ENCODE measurements around the gene MTMR11.
A peak's percentile ranks its signal among the peaks of the same experiment; 100 is the strongest.
"Not testable (repeated sequence)": the region's sequence is repeated elsewhere in the genome, so short reads cannot be mapped to it uniquely, and the experiment has no call there.

Gene MTMR11

GRCh38 chr1:149914545-149914944 lies 22.1 kb downstream of the MTMR11 start:
- DNase-seq (no peak), ATAC-seq (replicated peaks) (no peak)
- Mint-ChIP-seq H3K36me3 (ENCODE audit: insufficient read depth) (no peaks in the 10 kb centered on the region), H3K9me3 (no peaks in the 10 kb centered on the region), H3K4me3 (no peak overlapping the region), H3K27me3 (peaks cover 0 to 19% of the 10 kb centered on the region in 2 donors), H3K4me1 (ENCODE audit: low read depth in 2 of 2) (peaks cover 17 to 20% of the 10 kb centered on the region in 2 donors), H3K27ac (no peak overlapping the region)

- H3K4me3 Mint-ChIP-seq, result no peak overlapping the region
- no peaks in the 10 kb centered on the region for H3K27me3 Mint-ChIP-seq
- H3K27ac Mint-ChIP-seq, result peak overlapping the region in 1 of 2 donors; percentile 35
- no peaks in the 10 kb centered on the region for H3K9me3 Mint-ChIP-seq
- peaks cover 5% of the 10 kb centered on the region for H3K36me3 Mint-ChIP-seq (ENCODE audit: insufficient read depth)
- DNase-seq, result no peak
- peaks cover 0 to 11% of the 10 kb centered on the region in 2 donors for H3K4me1 Mint-ChIP-seq (ENCODE audit: low read depth in 2 of 2)
- ATAC-seq (replicated peaks), result no peak
These were observed 30.1 kb downstream of the MTMR11 start for GRCh38 chr1:149906570-149907075.

GRCh38 chr1:149903836-149904491 lies 32.7 kb downstream of the MTMR11 start:
- Mint-ChIP-seq H3K36me3 (ENCODE audit: insufficient read depth) (peaks cover 18% of the 10 kb centered on the region), H3K27me3 (no peaks in the 10 kb centered on the region), H3K4me3 (no peak overlapping the region), H3K4me1 (ENCODE audit: low read depth in 2 of 2) (peaks cover 19 to 22% of the 10 kb centered on the region in 2 donors), H3K9me3 (peaks cover 0 to 4% of the 10 kb centered on the region in 2 donors), H3K27ac (no peak overlapping the region)
- no peak for DNase-seq
- ATAC-seq (replicated peaks), result no peak

GRCh38 chr1:149899460-149900284 lies 37.0 kb downstream of the MTMR11 start, which contains the start of gene BOLA1:
TSS of gene BOLA1 (plus strand) at chr1:149899568. CDS start at chr1:149900060, 492 bp downstream.
- H3K36me3 Mint-ChIP-seq (ENCODE audit: insufficient read depth), result peaks cover 15% of the 10 kb centered on the region
- peaks cover 0 to 2% of the 10 kb centered on the region in 2 donors for H3K27me3 Mint-ChIP-seq
- peak within 1 kb of the TSS; percentile 86 to 89 for H3K4me3 Mint-ChIP-seq
- ATAC-seq (replicated peaks) (peak; percentile 96), DNase-seq (peak; percentile 67 to 74 (median 73))
- H3K4me1 Mint-ChIP-seq (ENCODE audit: low read depth in 2 of 2), result peaks cover 21% of the 10 kb centered on the region in 2 donors
- peak within 1 kb of the TSS; percentile 82 to 86 for H3K27ac Mint-ChIP-seq
- H3K9me3 Mint-ChIP-seq, result peaks cover 0 to 5% of the 10 kb centered on the region in 2 donors

- ATAC-seq (replicated peaks) (no peak), DNase-seq (no peak)
- Mint-ChIP-seq H3K27me3 (peaks cover 0 to 11% of the 10 kb centered on the region in 2 donors), H3K9me3 (peaks cover 0 to 5% of the 10 kb centered on the region in 2 donors), H3K36me3 (ENCODE audit: insufficient read depth) (peaks cover 14% of the 10 kb centered on the region), H3K27ac (no peak overlapping the region), H3K4me3 (no peak overlapping the region), H3K4me1 (ENCODE audit: low read depth in 2 of 2) (peaks cover 17 to 21% of the 10 kb centered on the region in 2 donors)
These were observed 40.1 kb downstream of the MTMR11 start for GRCh38 chr1:149896575-149896974.

GRCh38 chr1:149888999-149889289 lies 47.7 kb downstream of the MTMR11 start:
- no peak for DNase-seq
- no peak for ATAC-seq (replicated peaks)
- no peaks in the 10 kb centered on the region for H3K9me3 Mint-ChIP-seq
- no peaks in the 10 kb centered on the region for H3K36me3 Mint-ChIP-seq (ENCODE audit: insufficient read depth)
- no peak overlapping the region for H3K4me3 Mint-ChIP-seq
- H3K4me1 Mint-ChIP-seq (ENCODE audit: low read depth in 2 of 2), result no peaks in the 10 kb centered on the region
- H3K27ac Mint-ChIP-seq, result no peak overlapping the region
- H3K27me3 Mint-ChIP-seq, result peaks cover 0 to 1% of the 10 kb centered on the region in 2 donors

GRCh38 chr1:149888247-149888998 lies 48.3 kb downstream of the MTMR11 start:
- no peak overlapping the region for H3K4me3 Mint-ChIP-seq
- no peaks in the 10 kb centered on the region for H3K27me3 Mint-ChIP-seq
- H3K9me3 Mint-ChIP-seq, result no peaks in the 10 kb centered on the region
- ATAC-seq (replicated peaks) (peak; percentile 18), DNase-seq (peak; percentile 48 to 74 (median 56))
- peaks cover 0 to 3% of the 10 kb centered on the region in 2 donors for H3K4me1 Mint-ChIP-seq (ENCODE audit: low read depth in 2 of 2)
- H3K36me3 Mint-ChIP-seq (ENCODE audit: insufficient read depth), result peaks cover 4% of the 10 kb centered on the region
- no peak overlapping the region for H3K27ac Mint-ChIP-seq

- no peak overlapping the region for H3K27ac Mint-ChIP-seq
- H3K4me3 Mint-ChIP-seq, result no peak overlapping the region
- H3K9me3 Mint-ChIP-seq, result no peaks in the 10 kb centered on the region
- no peaks in the 10 kb centered on the region for H3K27me3 Mint-ChIP-seq
- ATAC-seq (replicated peaks), result peak; percentile 63
- peak; percentile 70 to 73 (median 71) for DNase-seq
- peaks cover 5% of the 10 kb centered on the region for H3K36me3 Mint-ChIP-seq (ENCODE audit: insufficient read depth)
- peaks cover 0 to 3% of the 10 kb centered on the region in 2 donors for H3K4me1 Mint-ChIP-seq (ENCODE audit: low read depth in 2 of 2)
These were observed 49.0 kb downstream of the MTMR11 start for GRCh38 chr1:149887456-149888246.

- not testable (repeated sequence) for H3K4me1 Mint-ChIP-seq (ENCODE audit: low read depth in 2 of 2); H3K4me3 Mint-ChIP-seq; H3K27ac Mint-ChIP-seq; H3K27me3 Mint-ChIP-seq; H3K36me3 Mint-ChIP-seq (ENCODE audit: insufficient read depth); H3K9me3 Mint-ChIP-seq; DNase-seq; ATAC-seq (replicated peaks)
These were observed 49.6 kb downstream of the MTMR11 start for GRCh38 chr1:149887196-149887455.

GRCh38 chr1:149886396-149887195 lies 50.1 kb downstream of the MTMR11 start:
- Mint-ChIP-seq H3K27me3 (no peaks in the 10 kb centered on the region), H3K4me1 (ENCODE audit: low read depth in 2 of 2) (peaks cover 0 to 6% of the 10 kb centered on the region in 2 donors), H3K36me3 (ENCODE audit: insufficient read depth) (peaks cover 5% of the 10 kb centered on the region), H3K27ac (no peak overlapping the region), H3K9me3 (no peaks in the 10 kb centered on the region), H3K4me3 (no peak overlapping the region)
- peak; percentile 67 for ATAC-seq (replicated peaks)
- peak; percentile 86 to 94 (median 87) for DNase-seq

GRCh38 chr1:149886121-149886395 lies 50.6 kb downstream of the MTMR11 start:
- not testable (repeated sequence) for H3K36me3 Mint-ChIP-seq (ENCODE audit: insufficient read depth); H3K27me3 Mint-ChIP-seq; ATAC-seq (replicated peaks); H3K4me1 Mint-ChIP-seq (ENCODE audit: low read depth in 2 of 2); H3K4me3 Mint-ChIP-seq; H3K27ac Mint-ChIP-seq; H3K9me3 Mint-ChIP-seq
- DNase-seq, result peak in 1 of 3 experiments; percentile 29

GRCh38 chr1:149885339-149886120 lies 51.1 kb downstream of the MTMR11 start:
- peak; percentile 2 for ATAC-seq (replicated peaks)
- H3K27ac Mint-ChIP-seq, result no peak overlapping the region
- no peaks in the 10 kb centered on the region for H3K27me3 Mint-ChIP-seq
- peaks cover 5% of the 10 kb centered on the region for H3K36me3 Mint-ChIP-seq (ENCODE audit: insufficient read depth)
- DNase-seq, result peak; percentile 48 to 60 (median 53)
- H3K4me1 Mint-ChIP-seq (ENCODE audit: low read depth in 2 of 2), result peaks cover 0 to 6% of the 10 kb centered on the region in 2 donors
- no peak overlapping the region for H3K4me3 Mint-ChIP-seq
- H3K9me3 Mint-ChIP-seq, result no peaks in the 10 kb centered on the region
